Adrenal gland (tissue), 5 donors: ENCODE measurements around the gene SLC22A7.

Experiments used
- POLR2A ChIP-seq, 2 donors: fragments of 450-650 bp; IDR thresholded peaks; one replicate each; pipeline ENCODE4 v1.6.1; 2017; ENCODE audit warnings: antibody characterized with exemption in 2 of 2, mild to moderate bottlenecking in 2 of 2, moderate library complexity in 1 of 2
- TF ChIP-seq, protein P1 (sequence below), 6 experiments: fragments of 450-650 bp in 4 of 6; fragments of 200-600 bp in 2 of 6; sonication (generic) in 1 of 6; IDR thresholded peaks; 1 replicate in 5 of 6; 2 replicates in 1 of 6; pipeline versions ENCODE4 v1.5.1 to v1.8.0; 2016 to 2021; ENCODE audit warnings: antibody characterized with exemption in 6 of 6, mild to moderate bottlenecking in 2 of 6, moderate library complexity in 1 of 6
- donor health status: DM: no; HTN: no; CAD: no.

- TF ChIP-seq POLR2A (IDR thresholded peaks at IDR 0.05): no peak
- TF ChIP-seq, protein P1, sequence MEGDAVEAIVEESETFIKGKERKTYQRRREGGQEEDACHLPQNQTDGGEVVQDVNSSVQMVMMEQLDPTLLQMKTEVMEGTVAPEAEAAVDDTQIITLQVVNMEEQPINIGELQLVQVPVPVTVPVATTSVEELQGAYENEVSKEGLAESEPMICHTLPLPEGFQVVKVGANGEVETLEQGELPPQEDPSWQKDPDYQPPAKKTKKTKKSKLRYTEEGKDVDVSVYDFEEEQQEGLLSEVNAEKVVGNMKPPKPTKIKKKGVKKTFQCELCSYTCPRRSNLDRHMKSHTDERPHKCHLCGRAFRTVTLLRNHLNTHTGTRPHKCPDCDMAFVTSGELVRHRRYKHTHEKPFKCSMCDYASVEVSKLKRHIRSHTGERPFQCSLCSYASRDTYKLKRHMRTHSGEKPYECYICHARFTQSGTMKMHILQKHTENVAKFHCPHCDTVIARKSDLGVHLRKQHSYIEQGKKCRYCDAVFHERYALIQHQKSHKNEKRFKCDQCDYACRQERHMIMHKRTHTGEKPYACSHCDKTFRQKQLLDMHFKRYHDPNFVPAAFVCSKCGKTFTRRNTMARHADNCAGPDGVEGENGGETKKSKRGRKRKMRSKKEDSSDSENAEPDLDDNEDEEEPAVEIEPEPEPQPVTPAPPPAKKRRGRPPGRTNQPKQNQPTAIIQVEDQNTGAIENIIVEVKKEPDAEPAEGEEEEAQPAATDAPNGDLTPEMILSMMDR (IDR thresholded peaks at IDR 0.05): no peak
These were observed 20.2 kb upstream of the SLC22A7 start for GRCh38 chr6:43277643-43278523.
